Right kidney (tissue), 1 donor: ENCODE results near the gene NAP1L1.

Experiments used
- DNase-seq: peaks from one replicate; pipeline ENCODE4 v3.0.0-alpha.2; 2016

The NAP1L1 gene

DNA sequence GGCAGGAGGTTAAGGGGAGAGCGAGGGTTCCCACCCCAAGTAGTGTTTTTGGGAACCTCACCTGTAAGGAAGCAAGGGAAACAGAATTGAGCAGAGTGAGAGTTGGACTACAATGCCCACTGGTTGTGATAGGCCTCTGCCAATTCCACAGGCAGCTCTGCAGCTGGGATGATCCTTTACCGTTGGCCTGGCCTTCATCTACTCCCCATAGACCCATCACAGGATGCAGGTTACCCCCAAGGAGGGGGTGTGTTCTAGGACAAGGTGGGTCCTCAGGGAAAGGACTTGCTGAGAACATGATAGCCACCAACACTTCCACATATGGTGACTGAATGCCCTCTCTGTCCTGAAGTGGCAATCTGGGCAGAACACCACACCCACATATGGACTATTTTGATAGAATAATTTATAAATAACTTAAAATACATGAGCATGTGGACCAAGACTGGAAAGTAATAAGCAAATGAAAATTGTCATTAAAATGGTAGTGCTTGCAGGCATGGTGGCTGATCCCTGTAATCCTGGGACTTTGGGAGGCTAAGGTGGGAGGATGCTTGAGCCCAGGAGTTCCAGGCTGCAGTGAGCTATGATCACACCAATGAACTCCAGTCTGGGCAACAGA lies 61.3 kb downstream of the NAP1L1 start:
- DNase-seq: no peak

- DNase-seq: no peak
These were observed 62.0 kb downstream of the NAP1L1 start for GRCh38 chr12:76022506-76022905.

GRCh38 chr12:76020731-76021672 lies 63.5 kb downstream of the NAP1L1 start:
- no peak for DNase-seq

- DNase-seq: no peak
These were observed 64.2 kb downstream of the NAP1L1 start for GRCh38 chr12:76020281-76020680.

DNA sequence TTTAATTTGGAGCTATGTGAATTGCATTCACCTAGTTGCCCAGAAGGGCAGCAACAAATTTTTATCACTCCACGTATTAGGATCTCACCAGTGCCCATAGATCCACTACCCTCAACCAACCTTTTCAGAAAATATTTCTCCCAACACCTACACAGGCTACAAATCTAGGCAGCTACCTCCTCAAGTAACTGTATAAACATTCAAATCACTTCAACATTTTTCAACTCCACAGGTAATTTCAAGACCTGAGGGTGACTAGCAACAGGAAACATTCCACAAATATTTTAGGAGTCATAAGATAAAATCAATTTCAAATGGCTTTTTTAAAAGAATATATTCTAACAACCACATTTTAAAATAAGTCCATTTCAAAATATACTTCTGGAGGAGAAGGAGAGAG lies 65.8 kb downstream of the NAP1L1 start:
- DNase-seq: no peak

GRCh38 chr12:76018111-76018510 lies 66.4 kb downstream of the NAP1L1 start:
- no peak for DNase-seq

GRCh38 chr12:76014007-76014406 lies 70.5 kb downstream of the NAP1L1 start:
- DNase-seq: no peak

DNA sequence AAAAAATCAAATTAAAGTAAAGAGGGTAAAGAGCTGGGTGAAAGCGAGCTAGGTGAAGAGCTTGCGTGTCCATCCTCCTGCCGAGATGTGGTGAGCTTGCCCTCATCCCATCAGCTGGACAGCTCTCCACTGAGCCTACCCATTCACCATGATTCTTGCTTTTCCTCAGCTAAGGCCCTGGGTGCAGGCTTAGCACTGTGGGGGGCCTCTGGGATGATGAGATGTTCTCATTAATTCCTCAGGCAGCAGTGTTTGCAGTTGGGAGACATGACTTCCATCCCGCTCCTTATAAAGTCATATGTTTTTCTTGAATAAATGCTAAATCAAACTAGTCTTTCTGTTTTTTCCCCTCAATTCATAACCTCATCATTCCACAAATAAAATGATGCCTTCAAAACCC lies 70.9 kb downstream of the NAP1L1 start:
- no peak for DNase-seq

GRCh38 chr12:76012644-76013043 lies 71.8 kb downstream of the NAP1L1 start:
- DNase-seq: peak; percentile 36

- DNase-seq: no peak
These were observed 73.6 kb downstream of the NAP1L1 start for GRCh38 chr12:76010732-76011458.

DNA sequence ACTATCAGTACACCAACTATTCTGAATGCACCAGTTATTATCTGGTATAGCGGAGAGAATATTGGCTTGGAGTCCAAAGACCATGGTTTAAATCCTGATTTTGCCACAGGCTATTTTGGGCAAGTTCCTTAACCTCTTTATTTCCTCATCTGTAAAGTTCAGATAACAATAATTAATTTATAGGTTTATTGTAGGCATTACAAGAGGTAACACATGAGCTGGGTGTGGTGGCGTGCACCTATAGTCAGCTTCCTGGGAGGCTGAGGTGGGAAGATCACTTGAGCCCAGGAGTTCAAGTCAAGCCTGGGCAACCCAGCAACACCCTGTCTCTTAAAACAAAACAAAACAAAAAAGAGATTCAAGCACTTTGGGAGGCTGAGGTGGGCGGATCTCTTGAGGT lies 76.1 kb downstream of the NAP1L1 start:
- no peak for DNase-seq

GRCh38 chr12:76007640-76008039 lies 76.8 kb downstream of the NAP1L1 start:
- no peak for DNase-seq

- no peak for DNase-seq
These were observed 78.2 kb downstream of the NAP1L1 start for GRCh38 chr12:76006028-76006925.

DNA sequence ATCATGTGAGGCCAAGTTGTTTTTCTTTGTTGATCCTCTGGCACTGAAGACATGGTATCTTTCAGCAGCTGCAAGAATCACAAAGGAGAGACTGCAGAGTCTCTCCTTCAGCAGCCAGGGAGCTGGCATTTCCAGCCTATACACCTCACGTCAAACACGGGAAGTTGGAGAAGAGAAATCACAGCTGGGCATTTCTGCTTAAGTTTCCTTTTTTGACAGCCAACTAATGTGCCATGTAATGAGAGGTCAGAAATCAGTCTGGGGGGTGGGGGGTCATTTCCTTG lies 81.2 kb downstream of the NAP1L1 start:
- no peak for DNase-seq

DNA sequence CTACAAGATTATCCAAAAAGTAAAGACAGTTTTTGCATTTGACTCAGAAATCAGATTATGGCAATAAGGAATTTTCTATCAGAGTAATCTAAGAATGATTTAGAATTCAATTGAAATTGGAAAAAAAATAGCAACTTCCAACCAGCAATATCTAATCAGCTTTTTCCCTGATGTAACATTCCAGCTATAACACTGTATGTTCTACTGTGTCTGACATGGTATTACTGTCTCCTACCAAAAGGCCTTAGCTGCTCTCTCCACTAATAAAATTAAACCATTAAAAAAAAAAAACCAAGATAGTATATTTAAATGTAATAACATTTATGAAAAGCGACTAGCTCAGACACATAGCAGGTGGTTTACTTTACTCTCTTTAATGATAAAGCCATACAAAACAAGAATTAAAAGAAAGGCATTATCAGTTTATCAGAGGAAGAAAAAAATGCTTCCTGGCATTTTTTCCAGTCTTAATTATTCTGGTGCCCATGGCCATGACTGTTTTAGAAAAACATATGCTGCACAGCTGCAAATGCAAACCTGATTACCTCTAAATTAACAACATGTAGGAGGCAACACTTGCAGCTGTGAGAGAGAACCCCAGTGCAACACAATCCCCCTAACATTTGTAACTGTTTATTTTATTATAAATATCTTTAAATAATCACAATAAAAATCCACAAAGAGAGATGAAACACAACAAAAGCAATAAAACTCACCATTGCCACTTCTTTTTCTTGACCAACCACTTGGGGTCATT lies 81.7 kb downstream of the NAP1L1 start:
- no peak for DNase-seq

DNA sequence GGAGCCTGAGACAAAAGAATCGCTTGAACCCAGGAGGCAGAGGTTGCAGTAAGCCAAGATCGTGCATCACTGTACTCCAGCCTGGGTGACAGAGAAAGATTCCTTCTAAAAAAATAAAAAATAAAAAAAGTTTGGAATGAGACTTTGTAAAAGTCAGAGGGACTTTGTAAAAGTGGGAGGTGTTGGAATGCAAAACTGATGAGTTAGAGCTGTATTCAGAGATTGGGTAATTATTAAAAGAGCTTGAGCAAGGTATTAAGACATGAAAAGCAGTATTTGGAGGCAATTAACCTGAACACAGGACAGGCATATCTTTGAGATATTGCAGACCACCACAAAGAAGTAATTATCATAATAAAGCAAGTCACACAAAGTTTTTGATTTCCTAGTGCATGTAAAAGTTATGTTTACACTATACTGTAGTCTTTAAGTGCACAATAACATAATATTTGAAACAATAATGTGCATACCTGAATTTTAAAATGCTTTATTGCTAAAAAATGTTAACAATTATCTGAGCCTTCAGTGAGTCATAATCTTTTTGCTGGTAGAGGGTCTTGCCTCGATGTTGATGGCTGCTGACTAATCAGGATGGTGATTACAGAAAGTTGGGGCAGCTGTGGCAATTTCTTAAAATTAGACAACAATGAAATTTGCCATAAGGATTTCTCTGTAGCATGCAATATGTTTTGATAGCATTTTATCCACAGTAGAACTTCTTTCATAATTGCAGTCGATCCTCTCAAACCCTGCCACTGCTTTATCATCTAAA lies 86.0 kb downstream of the NAP1L1 start:
- no peak for DNase-seq

- no peak for DNase-seq
These were observed 86.8 kb downstream of the NAP1L1 start for GRCh38 chr12:75997658-75998057.

DNA sequence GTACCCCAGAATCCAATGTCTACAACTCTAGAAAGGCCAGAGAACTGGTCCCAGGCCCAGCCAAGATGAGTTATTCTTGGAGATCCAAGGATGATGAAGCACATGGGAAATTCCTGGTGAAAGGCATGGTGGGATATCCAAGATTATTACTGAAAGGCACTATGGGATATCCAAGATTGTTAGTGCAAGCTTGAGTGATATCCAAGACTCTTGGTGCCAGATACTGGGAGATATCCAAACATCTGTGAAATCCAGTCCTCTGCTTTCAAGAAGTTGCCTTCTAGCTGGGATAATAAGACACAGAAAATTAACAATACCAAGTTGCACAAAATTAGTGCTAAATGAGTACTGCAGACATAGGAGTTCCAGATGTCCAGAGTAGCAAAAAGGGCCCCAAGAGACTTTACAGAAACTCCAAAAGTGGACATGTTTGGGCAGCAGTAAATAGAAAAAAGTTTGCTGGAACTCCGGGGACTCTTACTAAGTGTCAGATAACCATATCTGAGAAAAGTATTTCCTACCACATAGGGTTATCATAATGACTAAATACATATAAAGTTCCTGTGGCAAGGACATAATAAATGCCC lies 87.5 kb downstream of the NAP1L1 start:
- no peak for DNase-seq

- DNase-seq: no peak
These were observed 88.8 kb downstream of the NAP1L1 start for GRCh38 chr12:75995691-75996090.

- DNase-seq: no peak
These were observed 90.3 kb downstream of the NAP1L1 start for GRCh38 chr12:75994069-75994740.
